GM18505 (cell line): ENCODE measurements around the gene RNF19B.
"Not testable (repeated sequence)": the region's sequence is repeated elsewhere in the genome, so short reads cannot be mapped to it uniquely, and the experiment has no call there.

ENCODE experiments used
- ATAC-seq: cut with Tn5 transposase; IDR thresholded peaks from one replicate; pipeline ENCODE4 v1.9.1; 2021; ENCODE audit not compliant: unreplicated experiment
- POLR2A ChIP-seq: IDR thresholded peaks from 4 replicates; pipeline ENCODE4 v1.6.1; 2011; ENCODE audit warnings: borderline replicate concordance; ENCODE audit not compliant: insufficient read depth, insufficient read length; ENCODE audit errors: extremely low read depth

RNF19B gene

GRCh38 chr1:32926562-32926961, 38.0 kb downstream of the RNF19B start:
- no peak for TF ChIP-seq POLR2A
- ATAC-seq = no peak

DNA sequence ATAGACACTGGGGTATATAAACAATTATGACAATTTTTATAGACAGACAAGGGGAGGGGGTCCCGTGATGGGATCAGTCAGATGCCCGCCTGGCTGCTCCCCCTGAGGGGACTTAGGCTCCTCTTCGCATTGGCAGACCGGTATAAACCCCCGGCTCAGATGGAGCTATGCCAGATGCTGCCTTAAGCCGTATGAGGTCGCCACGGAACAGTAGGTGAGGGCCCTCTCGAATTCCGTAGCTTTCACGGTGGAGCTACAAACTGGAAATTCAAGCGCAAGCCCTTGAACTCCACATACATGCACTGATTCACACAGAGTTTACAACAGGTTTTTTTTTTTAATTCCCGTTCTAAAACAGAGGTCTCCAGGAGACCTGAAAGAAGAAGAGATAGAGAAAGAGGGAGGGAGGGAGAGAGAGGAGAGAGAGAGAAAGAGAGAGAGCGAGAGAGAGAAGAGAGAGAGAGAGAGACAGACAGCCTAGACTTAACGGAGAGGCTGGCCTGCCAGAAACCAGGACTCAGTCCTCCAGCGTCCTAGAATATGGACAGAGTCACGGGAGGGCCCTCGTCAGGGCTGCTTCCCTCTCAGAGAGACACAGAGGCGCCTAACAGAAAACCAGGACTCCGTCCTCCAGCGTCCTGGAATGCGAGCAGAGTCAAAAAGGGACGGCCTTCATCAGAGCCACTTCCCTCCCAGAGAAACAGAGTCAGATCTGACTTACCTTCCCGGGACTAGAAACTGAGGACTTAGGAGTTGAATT, 39.0 kb downstream of the RNF19B start:
- no peak for ATAC-seq

GRCh38 chr1:32924881-32925344, 39.7 kb downstream of the RNF19B start:
- TF ChIP-seq POLR2A = no peak
- no peak for ATAC-seq

More for the DNA sequence above, 39.0 kb downstream of the RNF19B start:
- TF ChIP-seq POLR2A = no peak

DNA sequence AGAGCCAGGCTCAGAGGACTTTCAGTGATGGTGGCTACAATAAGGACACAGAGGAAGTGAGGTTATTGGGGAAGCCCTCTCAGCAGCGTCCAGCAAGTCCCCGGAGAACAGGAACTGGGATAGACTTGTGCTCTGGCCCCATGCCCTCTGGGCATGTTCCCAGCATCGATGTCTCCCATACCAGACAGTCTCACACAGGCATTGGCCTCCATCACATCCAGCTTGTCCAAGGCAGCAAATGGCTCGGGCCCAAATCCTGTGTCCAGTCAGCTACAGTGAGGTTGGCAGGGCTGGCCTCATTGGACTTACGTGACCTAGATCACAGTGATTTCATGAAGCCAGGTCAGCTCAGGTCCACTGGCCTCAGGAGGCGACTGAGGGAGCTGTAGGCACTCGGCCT, 43.8 kb downstream of the RNF19B start:
- no peak for ATAC-seq
- no peak for TF ChIP-seq POLR2A

DNA sequence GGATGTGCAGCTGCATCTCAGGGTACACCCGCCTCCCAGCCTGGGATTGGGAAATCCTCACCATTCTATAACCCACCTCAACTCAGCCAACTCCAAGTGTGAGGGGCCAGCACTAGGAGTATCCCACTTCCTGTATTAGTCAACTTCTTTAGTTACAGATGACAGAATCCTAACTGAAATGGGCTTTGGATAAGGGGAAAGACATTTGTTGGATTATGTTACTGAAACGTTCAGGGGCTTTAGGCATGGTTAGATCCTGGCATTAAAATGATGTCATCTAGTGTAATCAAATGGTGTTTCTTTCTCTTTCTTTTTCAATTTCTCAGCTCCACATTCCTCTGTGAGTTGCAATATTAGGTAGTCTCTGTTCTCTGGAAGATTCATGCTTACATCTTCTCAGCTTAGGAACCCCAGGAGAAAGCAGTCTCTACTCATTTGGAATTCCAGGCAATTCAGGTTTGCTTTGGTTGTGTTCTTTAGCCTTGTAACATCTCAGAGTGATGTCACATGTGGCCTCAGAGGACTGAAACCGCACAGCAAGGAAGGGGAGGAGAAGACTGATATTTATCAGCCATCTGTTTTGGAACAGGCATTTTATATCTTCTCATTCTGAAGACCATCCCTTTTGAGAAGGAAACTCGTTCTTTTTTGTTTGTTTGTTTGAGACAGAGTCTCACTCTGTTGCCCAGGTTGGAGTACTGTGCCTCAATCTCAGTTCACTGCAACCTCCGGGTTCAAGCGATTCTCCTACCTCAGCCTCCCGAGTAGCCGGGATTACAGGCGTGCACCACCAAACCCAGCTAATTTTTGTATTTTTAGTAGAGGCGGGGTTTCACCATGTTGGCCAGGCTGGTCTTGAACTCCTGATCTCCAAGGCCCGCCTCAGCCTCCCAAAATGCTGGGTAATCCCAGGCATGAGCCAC, 44.5 kb downstream of the RNF19B start:
- no peak for ATAC-seq

DNA sequence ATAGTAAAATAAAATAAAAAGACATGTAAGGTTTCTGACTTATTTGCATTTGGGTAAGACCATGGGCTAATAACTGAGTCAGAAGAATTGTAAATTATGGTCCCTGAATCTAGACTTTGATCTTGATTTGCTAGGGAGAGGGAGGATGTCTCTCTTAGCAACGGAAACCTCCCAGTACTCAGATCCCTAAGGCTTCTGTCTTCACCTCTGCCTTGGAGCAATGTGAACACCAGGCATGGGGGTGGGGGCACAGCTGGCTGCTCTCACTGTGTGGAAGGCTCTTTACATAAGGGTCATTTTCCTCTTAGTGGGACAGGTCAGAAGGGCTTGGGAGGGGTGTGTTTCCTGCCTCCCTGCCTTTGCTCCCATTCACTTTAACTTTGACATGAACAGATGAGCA, 46.4 kb downstream of the RNF19B start:
- ATAC-seq = no peak
- TF ChIP-seq POLR2A = no peak

More for the DNA sequence above, 44.5 kb downstream of the RNF19B start:
- no peak for TF ChIP-seq POLR2A

DNA sequence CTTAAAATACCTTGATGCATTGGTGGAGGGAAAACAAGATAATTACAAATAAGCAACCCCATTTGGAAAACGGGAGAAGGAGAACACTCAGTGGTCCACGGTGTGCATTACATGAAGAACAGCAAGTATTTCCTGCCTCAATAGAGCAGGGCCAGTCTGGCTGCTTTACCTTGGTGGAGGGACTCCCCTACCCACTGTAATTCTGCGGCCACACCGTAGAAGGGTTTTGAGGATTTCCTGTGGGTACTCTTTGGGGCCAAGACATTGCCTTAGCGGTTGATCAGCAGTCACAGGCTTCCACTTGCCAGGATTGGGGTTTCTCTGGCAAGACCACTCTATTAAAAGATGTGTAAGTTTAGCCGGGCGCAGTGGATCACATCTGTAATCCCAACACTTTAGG, 47.1 kb downstream of the RNF19B start:
- no peak for ATAC-seq
- TF ChIP-seq POLR2A = no peak

DNA sequence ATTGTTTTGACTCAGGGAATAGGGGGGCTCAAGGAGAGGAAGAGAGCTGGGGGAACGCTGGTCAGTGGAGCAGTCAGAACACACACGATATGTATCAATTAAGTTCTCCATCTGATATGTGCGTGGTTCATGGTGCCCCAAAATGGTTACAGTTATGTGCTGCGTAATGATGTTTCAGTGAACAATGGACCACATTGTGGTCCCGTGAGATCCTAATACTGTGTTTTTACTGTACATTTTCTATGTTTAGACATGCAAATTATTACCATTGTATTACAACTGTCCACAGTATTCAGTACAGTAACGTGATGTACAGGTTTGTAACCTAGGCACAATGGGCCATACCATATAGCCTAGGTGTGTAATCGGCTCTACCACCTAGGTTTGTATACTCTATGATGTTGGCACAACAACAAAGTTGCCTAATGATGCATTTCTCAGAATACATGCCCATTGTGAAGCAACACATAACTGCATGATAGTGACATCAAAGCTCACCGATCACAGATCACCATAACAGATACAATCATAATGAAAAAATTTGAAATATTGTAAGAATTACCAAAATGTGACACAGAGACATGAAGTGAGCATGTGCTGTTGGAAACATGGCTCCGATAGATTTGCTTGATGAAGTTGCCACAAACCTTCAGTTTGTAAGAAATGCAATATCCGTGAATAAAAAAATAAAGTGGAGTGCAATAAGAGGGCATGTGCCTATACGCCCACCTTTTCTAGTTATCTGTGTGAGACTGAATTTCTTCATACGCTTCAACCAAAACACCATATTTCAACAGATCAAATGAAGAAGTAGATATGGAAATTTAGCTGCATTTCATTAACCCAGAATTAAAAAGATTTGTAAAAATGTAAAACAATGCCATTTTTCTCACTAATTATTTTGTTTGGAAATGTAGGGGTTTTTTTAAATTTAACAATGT, 48.6 kb downstream of the RNF19B start:
- no peak for TF ChIP-seq POLR2A
- no peak for ATAC-seq

- TF ChIP-seq POLR2A = no peak
- no peak for ATAC-seq
These were observed 54.3 kb downstream of the RNF19B start for GRCh38 chr1:32910319-32910718.

DNA sequence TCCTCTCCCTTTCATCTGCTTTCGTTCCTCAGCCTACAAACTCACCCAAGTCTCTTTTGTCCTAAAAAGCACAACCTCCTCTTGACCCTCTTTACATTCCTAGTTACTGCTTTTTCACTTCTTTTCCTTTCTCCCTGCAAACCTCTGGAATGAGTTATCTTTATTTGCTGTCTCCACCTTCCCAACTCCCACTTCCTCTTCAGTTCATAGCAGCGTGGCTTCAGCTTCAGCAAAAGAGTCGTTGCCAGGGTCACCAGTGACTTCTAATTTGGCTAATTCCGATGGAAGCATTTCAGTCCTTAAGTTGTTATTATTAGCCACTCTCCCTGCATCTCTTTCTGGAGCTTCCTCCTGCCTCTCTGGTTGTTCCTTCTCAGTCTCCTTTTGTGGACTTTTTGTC, 57.2 kb downstream of the RNF19B start:
- ATAC-seq = no peak
- no peak for TF ChIP-seq POLR2A

GRCh38 chr1:32906654-32907053, 58.0 kb downstream of the RNF19B start:
- TF ChIP-seq POLR2A = no peak
- no peak for ATAC-seq

DNA sequence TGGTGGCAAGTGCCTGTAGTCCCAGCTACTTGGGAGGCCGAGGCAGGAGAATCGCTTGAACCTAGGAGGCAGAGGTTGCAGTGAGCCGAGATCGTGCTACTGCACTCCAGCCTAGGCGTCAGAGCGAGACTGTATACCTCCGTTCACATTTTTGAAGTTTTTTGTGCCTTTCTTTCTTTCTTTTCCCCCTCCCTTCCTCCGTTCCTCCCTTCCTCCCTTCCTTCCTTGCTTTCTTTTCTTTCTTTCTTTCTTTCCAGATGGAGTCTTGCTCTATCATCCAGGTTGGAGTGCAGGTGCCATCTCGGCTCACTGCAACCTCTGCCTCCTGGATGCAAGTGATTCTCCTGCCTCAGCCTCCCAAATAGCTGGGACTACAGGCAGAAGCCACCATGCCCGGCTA, 59.0 kb downstream of the RNF19B start:
- not testable (repeated sequence) for ATAC-seq

DNA sequence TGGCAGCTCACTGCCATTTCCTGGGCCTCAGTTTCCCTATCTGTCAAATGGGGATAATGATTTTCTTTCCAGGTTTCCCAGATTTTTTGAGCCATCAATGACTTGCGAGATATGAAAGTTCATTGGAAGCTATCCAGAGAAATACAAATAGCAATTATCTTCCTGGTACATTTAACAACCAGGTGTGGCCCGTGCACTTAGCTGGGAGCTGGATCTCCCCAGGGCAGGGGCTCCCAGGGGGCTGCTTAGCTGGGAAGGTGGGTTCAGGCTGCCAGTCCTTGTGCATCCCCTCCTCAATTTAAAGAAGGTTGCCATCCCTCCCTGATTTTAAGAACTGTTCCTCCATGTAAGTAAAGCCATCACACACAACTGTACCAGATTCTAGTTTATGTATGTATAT, 59.8 kb downstream of the RNF19B start:
- ATAC-seq = no peak
- TF ChIP-seq POLR2A = no peak
